ENCODE measurements around the gene LATS2.
A peak's percentile ranks its signal among the peaks of the same experiment; 100 is the strongest.

The LATS2 gene

GRCh38 chr13:21063031-21063430 lies 1.6 kb upstream of the LATS2 start:
- Histone ChIP-seq H3K4ac (ENCODE audit: low read length) (no peak overlapping the region), H4K8ac (ENCODE audit: low read depth, low read length) (no peak overlapping the region), H2BK12ac (ENCODE audit: low read length) (no peak overlapping the region), H3K23ac (ENCODE audit: low read depth, low read length, poor library complexity) (no peak overlapping the region), H3K9ac (ENCODE audit: low read depth, low read length, poor library complexity) (no peak overlapping the region), H3K4me1 (ENCODE audit: control insufficient read depth in 2 of 2, insufficient read depth in 1 of 2, low read depth in 1 of 2, low read length in 2 of 2) (peaks cover 0 to 2% of the 10 kb centered on the region in 2 donors), H3K4me2 (ENCODE audit: insufficient read depth, low read length, poor library complexity, severe bottlenecking) (no peak overlapping the region), H2AFZ (ENCODE audit: low read length) (no peak overlapping the region), H3K27ac (replicated peaks; ENCODE audit: low read length) (no peak overlapping the region), H3K14ac (ENCODE audit: low read length) (no peak overlapping the region), H2AK5ac (ENCODE audit: low read depth, low read length) (no peak overlapping the region), H3K27me3 (ENCODE audit: control insufficient read depth in 3 of 3, insufficient read depth in 3 of 3, low read depth in 1 of 3, low read length in 3 of 3) (peaks cover 0 to 2% (median 0%) of the 10 kb centered on the region in 3 experiments), H4K91ac (ENCODE audit: low read depth, low read length, poor library complexity) (no peak overlapping the region), H3K18ac (ENCODE audit: low read length) (no peak overlapping the region), H2BK120ac (ENCODE audit: low read depth, low read length) (no peak overlapping the region), H3K9me3 (replicated peaks in 1 of 2; ENCODE audit: control insufficient read depth in 2 of 2, insufficient read depth in 1 of 2, low read depth in 1 of 2, low read length in 2 of 2) (no peaks in the 10 kb centered on the region), H3K4me3 (ENCODE audit: low read length in 2 of 2) (no peak overlapping the region), H2BK15ac (ENCODE audit: low read length) (no peak overlapping the region), H3K36me3 (replicated peaks in 1 of 2; ENCODE audit: control insufficient read depth in 2 of 2, insufficient read depth in 2 of 2, low read length in 2 of 2) (peaks cover 0 to 3% of the 10 kb centered on the region in 2 donors), H2BK5ac (ENCODE audit: low read length) (no peak overlapping the region), H3K79me1 (ENCODE audit: low read depth, low read length) (peaks cover 11% of the 10 kb centered on the region)
- DNase-seq (ENCODE audit: low spot score), result no peak
- WGBS, 2 donors (ENCODE audit: extremely low coverage in 2 of 2, insufficient read length in 2 of 2, insufficient replicate concordance in 1 of 2), result no CpG with 5 or more reads among the region's 2 CpGs

- no peak overlapping the region for H4K8ac ChIP-seq (ENCODE audit: low read depth, low read length)
- peaks cover 0 to 2% (median 0%) of the 10 kb centered on the region in 3 experiments for H3K27me3 ChIP-seq (ENCODE audit: control insufficient read depth in 3 of 3, insufficient read depth in 3 of 3, low read depth in 1 of 3, low read length in 3 of 3)
- peaks cover 16% of the 10 kb centered on the region for H3K79me1 ChIP-seq (ENCODE audit: low read depth, low read length)
- peak overlapping the region; percentile 4 for H2BK120ac ChIP-seq (ENCODE audit: low read depth, low read length)
- H3K4me2 ChIP-seq (ENCODE audit: insufficient read depth, low read length, poor library complexity, severe bottlenecking), result peak overlapping the region; percentile 77
- peaks cover 0 to 7% of the 10 kb centered on the region in 2 donors for H3K4me1 ChIP-seq (ENCODE audit: control insufficient read depth in 2 of 2, insufficient read depth in 1 of 2, low read depth in 1 of 2, low read length in 2 of 2)
- no peak overlapping the region for H4K91ac ChIP-seq (ENCODE audit: low read depth, low read length, poor library complexity)
- DNase-seq (ENCODE audit: low spot score), result no peak
- WGBS, 2 donors (ENCODE audit: extremely low coverage in 2 of 2, insufficient read length in 2 of 2, insufficient replicate concordance in 1 of 2), result no CpG with 5 or more reads among the region's 100 CpGs
- H3K4ac ChIP-seq (ENCODE audit: low read length), result peak overlapping the region; percentile 37
- peak overlapping the region; percentile 43 for H3K23ac ChIP-seq (ENCODE audit: low read depth, low read length, poor library complexity)
- H2BK12ac ChIP-seq (ENCODE audit: low read length), result no peak overlapping the region
- peak overlapping the region; percentile 66 to 88 for H3K4me3 ChIP-seq (ENCODE audit: low read length in 2 of 2)
- no peak overlapping the region for H2AK5ac ChIP-seq (ENCODE audit: low read depth, low read length)
- no peak overlapping the region for H3K14ac ChIP-seq (ENCODE audit: low read length)
- H3K36me3 ChIP-seq (replicated peaks in 1 of 2; ENCODE audit: control insufficient read depth in 2 of 2, insufficient read depth in 2 of 2, low read length in 2 of 2), result peaks cover 0 to 7% of the 10 kb centered on the region in 2 donors
- peak overlapping the region; percentile 99 for H2BK5ac ChIP-seq (ENCODE audit: low read length)
- peak overlapping the region; percentile 94 for H3K27ac ChIP-seq (replicated peaks; ENCODE audit: low read length)
- H3K9me3 ChIP-seq (replicated peaks in 1 of 2; ENCODE audit: control insufficient read depth in 2 of 2, insufficient read depth in 1 of 2, low read depth in 1 of 2, low read length in 2 of 2), result no peaks in the 10 kb centered on the region
- peak overlapping the region; percentile 90 for H3K9ac ChIP-seq (ENCODE audit: low read depth, low read length, poor library complexity)
- no peak overlapping the region for H2BK15ac ChIP-seq (ENCODE audit: low read length)
- H3K18ac ChIP-seq (ENCODE audit: low read length), result peak overlapping the region; percentile 100
- peak overlapping the region; percentile 97 for H2AFZ ChIP-seq (ENCODE audit: low read length)
Observed at GRCh38 chr13:21060338-21061028, 903 bp downstream of the LATS2 start.

DNA sequence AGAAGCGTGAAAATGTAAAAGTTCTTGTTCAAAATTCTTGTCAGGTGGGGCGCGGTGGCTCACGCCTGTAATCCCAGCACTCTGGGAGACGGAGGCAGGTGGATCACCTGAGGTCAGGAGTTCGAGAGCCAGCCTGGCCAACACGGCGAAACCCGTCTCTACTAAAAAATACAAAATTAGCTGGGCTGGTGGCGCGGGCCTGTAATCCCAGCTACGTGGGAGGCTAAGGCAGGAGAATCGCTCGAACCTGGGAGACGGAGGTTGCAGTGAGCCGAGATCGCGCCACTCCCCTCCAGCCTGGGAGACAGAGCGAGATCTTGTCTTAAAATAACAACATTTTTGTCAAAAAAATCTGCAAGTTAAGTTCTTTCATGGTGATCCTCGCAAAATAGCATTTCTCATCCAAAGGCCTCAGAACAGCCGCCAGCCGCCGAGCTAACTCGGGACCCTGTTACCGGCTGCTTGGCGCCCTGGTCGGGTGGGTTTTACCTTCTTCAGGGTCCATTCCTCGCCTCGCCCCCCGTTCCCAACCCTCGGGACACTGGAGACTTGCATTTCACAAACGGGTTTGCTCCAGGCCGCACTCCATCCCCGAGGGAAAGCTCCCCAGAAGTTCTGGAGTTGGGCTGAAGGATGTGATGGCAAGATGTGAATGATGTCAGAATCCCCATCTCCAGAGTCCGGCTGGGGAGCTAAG lies 1.6 kb downstream of the LATS2 start:
- Histone ChIP-seq H3K9ac (ENCODE audit: low read depth, low read length, poor library complexity) (peak overlapping the region; percentile 90), H2AFZ (ENCODE audit: low read length) (peak overlapping the region; percentile 97), H3K4ac (ENCODE audit: low read length) (no peak overlapping the region), H3K4me1 (ENCODE audit: control insufficient read depth in 2 of 2, insufficient read depth in 1 of 2, low read depth in 1 of 2, low read length in 2 of 2) (peaks cover 0 to 7% of the 10 kb centered on the region in 2 donors), H3K79me1 (ENCODE audit: low read depth, low read length) (peaks cover 16% of the 10 kb centered on the region), H3K14ac (ENCODE audit: low read length) (no peak overlapping the region), H3K4me2 (ENCODE audit: insufficient read depth, low read length, poor library complexity, severe bottlenecking) (peak overlapping the region; percentile 77), H3K18ac (ENCODE audit: low read length) (peak overlapping the region; percentile 100), H3K4me3 (ENCODE audit: low read length in 2 of 2) (peak overlapping the region; percentile 66 to 88), H3K27me3 (ENCODE audit: control insufficient read depth in 3 of 3, insufficient read depth in 3 of 3, low read depth in 1 of 3, low read length in 3 of 3) (peaks cover 0 to 2% (median 0%) of the 10 kb centered on the region in 3 experiments), H3K9me3 (replicated peaks in 1 of 2; ENCODE audit: control insufficient read depth in 2 of 2, insufficient read depth in 1 of 2, low read depth in 1 of 2, low read length in 2 of 2) (no peaks in the 10 kb centered on the region), H2BK5ac (ENCODE audit: low read length) (no peak overlapping the region), H2BK120ac (ENCODE audit: low read depth, low read length) (no peak overlapping the region), H4K8ac (ENCODE audit: low read depth, low read length) (no peak overlapping the region), H3K27ac (replicated peaks; ENCODE audit: low read length) (no peak overlapping the region), H2BK12ac (ENCODE audit: low read length) (no peak overlapping the region), H3K36me3 (replicated peaks in 1 of 2; ENCODE audit: control insufficient read depth in 2 of 2, insufficient read depth in 2 of 2, low read length in 2 of 2) (peaks cover 0 to 7% of the 10 kb centered on the region in 2 donors), H2AK5ac (ENCODE audit: low read depth, low read length) (peak overlapping the region; percentile 90), H3K23ac (ENCODE audit: low read depth, low read length, poor library complexity) (peak overlapping the region; percentile 48), H4K91ac (ENCODE audit: low read depth, low read length, poor library complexity) (no peak overlapping the region), H2BK15ac (ENCODE audit: low read length) (no peak overlapping the region)
- WGBS, 2 donors (ENCODE audit: extremely low coverage in 2 of 2, insufficient read length in 2 of 2, insufficient replicate concordance in 1 of 2), result no CpG with 5 or more reads among the region's 35 CpGs
- no peak for DNase-seq (ENCODE audit: low spot score)

- Histone ChIP-seq H4K91ac (ENCODE audit: low read depth, low read length, poor library complexity) (no peak overlapping the region), H3K9ac (ENCODE audit: low read depth, low read length, poor library complexity) (no peak overlapping the region), H3K4me1 (ENCODE audit: control insufficient read depth in 2 of 2, insufficient read depth in 1 of 2, low read depth in 1 of 2, low read length in 2 of 2) (peaks cover 0 to 7% of the 10 kb centered on the region in 2 donors), H3K18ac (ENCODE audit: low read length) (no peak overlapping the region), H3K27ac (replicated peaks; ENCODE audit: low read length) (no peak overlapping the region), H2BK15ac (ENCODE audit: low read length) (no peak overlapping the region), H3K27me3 (ENCODE audit: control insufficient read depth in 3 of 3, insufficient read depth in 3 of 3, low read depth in 1 of 3, low read length in 3 of 3) (peaks cover 0 to 2% (median 0%) of the 10 kb centered on the region in 3 experiments), H3K4ac (ENCODE audit: low read length) (no peak overlapping the region), H2AK5ac (ENCODE audit: low read depth, low read length) (no peak overlapping the region), H2BK12ac (ENCODE audit: low read length) (no peak overlapping the region), H3K4me3 (ENCODE audit: low read length in 2 of 2) (no peak overlapping the region), H3K36me3 (replicated peaks in 1 of 2; ENCODE audit: control insufficient read depth in 2 of 2, insufficient read depth in 2 of 2, low read length in 2 of 2) (peaks cover under 1 to 15% of the 10 kb centered on the region in 2 donors), H2AFZ (ENCODE audit: low read length) (no peak overlapping the region), H4K8ac (ENCODE audit: low read depth, low read length) (no peak overlapping the region), H3K4me2 (ENCODE audit: insufficient read depth, low read length, poor library complexity, severe bottlenecking) (peak overlapping the region; percentile 4), H2BK120ac (ENCODE audit: low read depth, low read length) (no peak overlapping the region), H2BK5ac (ENCODE audit: low read length) (no peak overlapping the region), H3K9me3 (replicated peaks in 1 of 2; ENCODE audit: control insufficient read depth in 2 of 2, insufficient read depth in 1 of 2, low read depth in 1 of 2, low read length in 2 of 2) (no peaks in the 10 kb centered on the region), H3K23ac (ENCODE audit: low read depth, low read length, poor library complexity) (no peak overlapping the region), H3K14ac (ENCODE audit: low read length) (no peak overlapping the region), H3K79me1 (ENCODE audit: low read depth, low read length) (peaks cover 17% of the 10 kb centered on the region)
- no peak for DNase-seq (ENCODE audit: low spot score)
- WGBS, 2 donors (ENCODE audit: extremely low coverage in 2 of 2, insufficient read length in 2 of 2, insufficient replicate concordance in 1 of 2), result no CpG with 5 or more reads among the region's 2 CpGs
Observed at GRCh38 chr13:21058361-21058760, 3.0 kb downstream of the LATS2 start.
